Endothelial cell of coronary artery (primary cell): ENCODE results near the gene NPIPB6. TPM values are rescaled to one million over a fixed set of nuclear protein-coding genes. Genes with fewer than 3 reads are reported as not detected.

ENCODE experiments used
- total RNA-seq: library from RNA; depleted of rRNA; stranded (reverse); fragments of >200 nt; gene quantifications from 2 replicates; pipeline ENCODE4 v1.2.3, GENCODE V29; 2014

Gene NPIPB6
- total RNA-seq, result 0.38 TPM in 1 of 2 replicates, not detected in the other

GRCh38 chr16:28363408-28363807, at the start of gene NPIPB6:
NPIPB6 (minus strand) TSS chr16:28363508; CDS start chr16:28362822, 686 bp downstream.

GRCh38 chr16:28403220-28404072, 40.1 kb upstream of the NPIPB6 start, which contains the start of gene EIF3CL:
EIF3CL (minus strand) TSS chr16:28403841; CDS start chr16:28403618, 223 bp downstream.

Other genes starting within 250 kb of the NPIPB6 start
- 63.1 and 80.4 TPM in 2 replicates for gene XPO6, start 151.5 kb downstream of the NPIPB6 start, total RNA-seq
- gene SBK1, start 71.0 kb downstream of the NPIPB6 start, total RNA-seq, result 0.09 TPM in 2 replicates
- gene EIF3CL, start 40.3 kb upstream of the NPIPB6 start, total RNA-seq, result 138 and 146 TPM in 2 replicates
- gene NPIPB7, start 108.8 kb upstream of the NPIPB6 start, total RNA-seq, result not detected in 2 replicates
- gene CLN3, start 128.6 kb upstream of the NPIPB6 start, total RNA-seq, result 10.5 and 11.0 TPM in 2 replicates
- gene APOBR, start 131.1 kb upstream of the NPIPB6 start, total RNA-seq, result not detected in 2 replicates
- gene IL27, start 143.3 kb upstream of the NPIPB6 start, total RNA-seq, result not detected in 2 replicates
- under 0.01 and 1.6 TPM in 2 replicates for gene NUPR1, start 175.5 kb upstream of the NPIPB6 start, total RNA-seq
- 7.6 and 9.2 TPM in 2 replicates for gene SGF29, start 190.4 kb upstream of the NPIPB6 start, total RNA-seq
- gene SULT1A2, start 233.5 kb upstream of the NPIPB6 start, total RNA-seq, result 0.19 TPM in 1 of 2 replicates, not detected in the other
- gene SULT1A1, start 246.5 kb upstream of the NPIPB6 start, total RNA-seq, result 4.5 and 7.4 TPM in 2 replicates